HepG2 (cell line): Measurements from ENCODE around the gene RIC3. TPM values are rescaled to one million over a fixed set of nuclear protein-coding genes. Genes with fewer than 3 reads are reported as not detected.

Source experiments
- ATAC-seq: fragments of 200-7000 bp; cut with Tn5 transposase; 3 replicates; pipeline ENCODE4 v1.9.1; 2020; ENCODE audit warnings: mild to moderate bottlenecking, moderate library complexity
- BruUV-seq: library from RNA; stranded (reverse); fragments of 400-500 nt; replicated peaks from 2 replicates; lab custom pipeline; 2021; lab: Mats Ljungman, UMichigan
- CTCF ChIA-PET: fragments of 300-600 bp; formaldehyde crosslinking; extraction: SDS; loops from one replicate; lab custom pipeline; 2021; ENCODE audit warnings: low total read pairs, inconsistent platforms, low intra/inter-chr PET ratio; lab: Yijun Ruan, JAX
- POLR2A ChIA-PET: fragments of 350-600 bp; sonication (Branson Sonifier 250); formaldehyde crosslinking; loops from one replicate; lab custom pipeline; 2020; ENCODE audit warnings: antibody characterized with exemption, inconsistent platforms; lab: Yijun Ruan, JAX
- DNase-seq: peaks from one replicate; pipeline ENCODE4 v3.0.0-alpha.2; 2015; ENCODE audit warnings: low spot score
- FAIRE-seq: peaks from 3 replicates; lab custom pipeline; 2011; peaks lifted over from hg19 to GRCh38; lab: Jason Lieb, UNC
- H2AFZ ChIP-seq: one replicate; pipeline ENCODE4 v1.6.1; 2011; ENCODE audit warnings: low read length, inconsistent platforms
- H3K27ac ChIP-seq: fragments of 300-600 bp; 3 replicates; pipeline ENCODE4 v1.8.0; 2011; ENCODE audit warnings: mixed run types, mild to moderate bottlenecking, mixed read lengths, low read length, inconsistent platforms; ENCODE audit not compliant: insufficient read depth; ENCODE audit errors: extremely low read length
- H3K27me3 ChIP-seq, 2 experiments: fragments of 200-600 bp in 1 of 2; 2 replicates in 1 of 2; 3 replicates in 1 of 2; pipeline versions ENCODE4 v1.6.0 to v1.8.0; 2011; ENCODE audit warnings: low read length in 2 of 2, mild to moderate bottlenecking in 2 of 2, moderate library complexity in 2 of 2, inconsistent platforms in 1 of 2; ENCODE audit not compliant: insufficient read depth in 2 of 2, control insufficient read depth in 1 of 2
- H3K36me3 ChIP-seq, 2 experiments: fragments of 200-600 bp in 1 of 2; replicated peaks in 1 of 2; 2 replicates in 1 of 2; 3 replicates in 1 of 2; pipeline versions ENCODE4 v1.5.1 to v1.8.0; 2011; ENCODE audit warnings: low read length in 2 of 2, inconsistent platforms in 1 of 2; ENCODE audit not compliant: insufficient read depth in 2 of 2, control insufficient read depth in 1 of 2
- H3K4me1 ChIP-seq: 2 replicates; pipeline ENCODE4 v1.5.1; 2012; ENCODE audit warnings: low read length, inconsistent platforms; ENCODE audit not compliant: insufficient read depth
- H3K4me2 ChIP-seq: 2 replicates; pipeline ENCODE4 v1.6.0; 2011; ENCODE audit warnings: low read depth, low read length, inconsistent platforms
- H3K4me3 ChIP-seq, 3 experiments: fragments of 200-600 bp in 1 of 3; sonication (generic), shearing (Covaris generic) in 1 of 3; replicated peaks in 1 of 3; 2 replicates each; pipeline ENCODE4 v1.5.1; 2011 to 2016; ENCODE audit warnings: low read length in 3 of 3, inconsistent platforms in 2 of 3, low read depth in 2 of 3, mild to moderate bottlenecking in 2 of 3, control low read depth in 1 of 3, mixed read lengths in 1 of 3; ENCODE audit not compliant: insufficient read depth in 1 of 3
- H3K79me2 ChIP-seq: one replicate; pipeline ENCODE4 v1.6.1; 2011; ENCODE audit warnings: low read length, inconsistent platforms; ENCODE audit not compliant: insufficient read depth
- H3K9ac ChIP-seq: 2 replicates; pipeline ENCODE4 v1.6.0; 2011; ENCODE audit warnings: mild to moderate bottlenecking, low read depth, low read length, inconsistent platforms; ENCODE audit not compliant: insufficient read depth
- H3K9me3 ChIP-seq: 2 replicates; pipeline ENCODE4 v1.5.1; 2012; ENCODE audit warnings: mild to moderate bottlenecking, low read length
- H4K20me1 ChIP-seq: 2 replicates; pipeline ENCODE4 v1.6.0; 2011; ENCODE audit warnings: inconsistent platforms, mild to moderate bottlenecking, low read length, moderate library complexity; ENCODE audit not compliant: insufficient read depth
- KDM2A ChIP-seq: sonication (generic); formaldehyde crosslinking; IDR thresholded peaks from 2 replicates; pipeline ENCODE4 v1.4.0; 2020; ENCODE audit warnings: low read depth, missing genetic modification reagents, borderline replicate concordance
- MBNL3 ChIP-seq: fragments of 250-450 bp; sonication (Bioruptor Pico); conservative IDR thresholded peaks from 2 replicates; pipeline ENCODE4 v1.8.0; 2022; ENCODE audit warnings: mild to moderate bottlenecking, inconsistent platforms
- PHF20 ChIP-seq: sonication (generic); formaldehyde crosslinking; IDR thresholded peaks from 2 replicates; pipeline ENCODE4 v1.5.0; 2020; ENCODE audit warnings: mild to moderate bottlenecking, missing genetic modification reagents
- RARA ChIP-seq: IDR thresholded peaks from 2 replicates; pipeline ENCODE4 v1.6.1; 2016; ENCODE audit warnings: missing genetic modification reagents, missing compliant biosample characterization
- TBL1XR1 ChIP-seq: fragments of 150-350 bp; IDR thresholded peaks from 2 replicates; pipeline ENCODE4 v1.6.1; 2014; ENCODE audit warnings: borderline replicate concordance, low read length; ENCODE audit not compliant: partially characterized antibody
- WGBS: methylation state at CpG from one replicate; pipeline ENCODE4 v1.1.6; 2017; ENCODE audit warnings: low lambda C conversion rate; 5-methylcytosine and 5-hydroxymethylcytosine counted together
- in situ Hi-C: cut with HindIII; loops from 2 replicates; pipeline ENCODE4 v1.10.0; 2017; ENCODE audit warnings: low pct_unique_long_range_greater_than_20kb; ENCODE audit not compliant: extremely low pct_ligation_motif_present
- intact Hi-C: fragments of 100-400 bp; cut with micrococcal nuclease; formaldehyde crosslinking; loops from one replicate; pipeline ENCODE4 v1.10.0; 2022; ENCODE audit not compliant: unreplicated experiment
- polyA plus RNA-seq, 8 experiments: library from polyadenylated mRNA; depleted of rRNA in 3 of 8; stranded (reverse) in 7 of 8; unstranded in 1 of 8; fragments of >200 nt; fragmentation: Illumina TruSeq in 4 of 8; extraction: Trizol in 4 of 8; gene quantifications; 2 replicates each; pipeline versions ENCODE4 v1.2.1 to v1.2.3, GENCODE V29; 2011 to 2016; ENCODE audit warnings: low read depth in 4 of 8, missing spikeins in 1 of 8, mixed read lengths in 1 of 8; ENCODE audit not compliant: insufficient read depth in 1 of 8
- total RNA-seq, 5 experiments: library from RNA; depleted of rRNA; stranded (reverse); fragments of >200 nt; fragmentation: Illumina TruSeq; extraction: Trizol; gene quantifications; 2 replicates each; pipeline ENCODE4 v1.2.3, GENCODE V29; 2016; ENCODE audit warnings: low read depth in 1 of 5

RIC3 gene
- total and polyA plus RNA-seq, 2 of the 13 experiments (the other 11 are each of a cell fraction or from before 2014, with no cell fraction given), result not detected

GRCh38 chr11:8108421-8108820 lies 60.4 kb downstream of the RIC3 start:
- peaks cover 7% of the 10 kb centered on the region for H3K4me1 ChIP-seq
- POLR2A ChIA-PET, result no interaction called here

GRCh38 chr11:8107642-8108041 lies 61.2 kb downstream of the RIC3 start:
- H3K4me3 ChIP-seq, result no peak overlapping the region
- intact Hi-C loops (no loop called here), in situ Hi-C loops (no loop called here)
- BruUV-seq, result no TSS peak
- no peaks in the 10 kb centered on the region for H3K9me3 ChIP-seq
- no peaks in the 10 kb centered on the region; a peak in 1 of 5 replicates for H3K27me3 ChIP-seq
- WGBS, result 75% methylated on average over 5 of the region's 5 CpGs
- no peak overlapping the region for H3K27ac ChIP-seq
- DNase-seq (no peak), ATAC-seq (no peak), FAIRE-seq (no peak)
- CTCF ChIA-PET, result no interaction called here
- no peak overlapping the region for H2AFZ ChIP-seq
- no peaks in the 10 kb centered on the region for H4K20me1 ChIP-seq
- H3K4me2 ChIP-seq, result no peak overlapping the region
- POLR2A ChIA-PET, result no interaction called here
- H3K79me2 ChIP-seq, result no peaks in the 10 kb centered on the region
- peaks cover 7% of the 10 kb centered on the region for H3K4me1 ChIP-seq
- TF ChIP-seq MBNL3 (CRISPR knock-in tag), result no peak
- no peak overlapping the region for H3K9ac ChIP-seq
- H3K36me3 ChIP-seq, result no peaks in the 10 kb centered on the region

More at GRCh38 chr11:8108421-8108820, 60.4 kb downstream of the RIC3 start:
- H2AFZ ChIP-seq, result no peak overlapping the region
- no peak for DNase-seq
- H3K79me2 ChIP-seq, result no peaks in the 10 kb centered on the region
- in situ Hi-C loops (no loop called here), intact Hi-C loops (no loop called here)
- no peaks in the 10 kb centered on the region for H4K20me1 ChIP-seq
- peak; percentile 48 for ATAC-seq
- no peaks in the 10 kb centered on the region for H3K9me3 ChIP-seq
- H3K27me3 ChIP-seq, result no peaks in the 10 kb centered on the region; a peak in 1 of 5 replicates
- no TSS peak for BruUV-seq
- H3K36me3 ChIP-seq, result no peaks in the 10 kb centered on the region
- no peak for TF ChIP-seq TBL1XR1
- TF ChIP-seq KDM2A, result no peak
- no peak for TF ChIP-seq RARA (CRISPR knock-in tag)
- no peak for TF ChIP-seq PHF20 (CRISPR knock-in tag)
- WGBS, result 10% methylated on average over 2 of the region's 2 CpGs
- CTCF ChIA-PET, result no interaction called here
- H3K4me3 ChIP-seq, result no peak overlapping the region
- H3K9ac ChIP-seq, result no peak overlapping the region
- FAIRE-seq, result no peak
- no peak overlapping the region for H3K4me2 ChIP-seq
- no peak overlapping the region for H3K27ac ChIP-seq
